ENCODE results near the gene BRD1. TPM values are rescaled to one million over a fixed set of nuclear protein-coding genes. Genes with fewer than 3 reads are reported as not detected.

Gene BRD1
- total RNA-seq, 1 donor from 2014 or later, result 14.9 TPM

- Histone ChIP-seq H3K4me3 (no peak overlapping the region), H3K27me3 (ENCODE audit: low read depth) (no peaks in the 10 kb centered on the region), H3K9me3 (replicated peaks) (peaks cover 42% of the 10 kb centered on the region), H3K36me3 (peaks cover 26% of the 10 kb centered on the region), H3K27ac (replicated peaks) (no peak overlapping the region), H3K4me1 (peaks cover 5% of the 10 kb centered on the region)
- intact Hi-C loops (cut with micrococcal nuclease), result no loop called here
- no peak for DNase-seq
- TF ChIP-seq, protein P1, sequence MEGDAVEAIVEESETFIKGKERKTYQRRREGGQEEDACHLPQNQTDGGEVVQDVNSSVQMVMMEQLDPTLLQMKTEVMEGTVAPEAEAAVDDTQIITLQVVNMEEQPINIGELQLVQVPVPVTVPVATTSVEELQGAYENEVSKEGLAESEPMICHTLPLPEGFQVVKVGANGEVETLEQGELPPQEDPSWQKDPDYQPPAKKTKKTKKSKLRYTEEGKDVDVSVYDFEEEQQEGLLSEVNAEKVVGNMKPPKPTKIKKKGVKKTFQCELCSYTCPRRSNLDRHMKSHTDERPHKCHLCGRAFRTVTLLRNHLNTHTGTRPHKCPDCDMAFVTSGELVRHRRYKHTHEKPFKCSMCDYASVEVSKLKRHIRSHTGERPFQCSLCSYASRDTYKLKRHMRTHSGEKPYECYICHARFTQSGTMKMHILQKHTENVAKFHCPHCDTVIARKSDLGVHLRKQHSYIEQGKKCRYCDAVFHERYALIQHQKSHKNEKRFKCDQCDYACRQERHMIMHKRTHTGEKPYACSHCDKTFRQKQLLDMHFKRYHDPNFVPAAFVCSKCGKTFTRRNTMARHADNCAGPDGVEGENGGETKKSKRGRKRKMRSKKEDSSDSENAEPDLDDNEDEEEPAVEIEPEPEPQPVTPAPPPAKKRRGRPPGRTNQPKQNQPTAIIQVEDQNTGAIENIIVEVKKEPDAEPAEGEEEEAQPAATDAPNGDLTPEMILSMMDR (IDR thresholded peaks at IDR 0.05; ENCODE audit: borderline replicate concordance), result no peak
Observed at GRCh38 chr22:49865156-49865555, 37.5 kb upstream of the BRD1 start.

DNA sequence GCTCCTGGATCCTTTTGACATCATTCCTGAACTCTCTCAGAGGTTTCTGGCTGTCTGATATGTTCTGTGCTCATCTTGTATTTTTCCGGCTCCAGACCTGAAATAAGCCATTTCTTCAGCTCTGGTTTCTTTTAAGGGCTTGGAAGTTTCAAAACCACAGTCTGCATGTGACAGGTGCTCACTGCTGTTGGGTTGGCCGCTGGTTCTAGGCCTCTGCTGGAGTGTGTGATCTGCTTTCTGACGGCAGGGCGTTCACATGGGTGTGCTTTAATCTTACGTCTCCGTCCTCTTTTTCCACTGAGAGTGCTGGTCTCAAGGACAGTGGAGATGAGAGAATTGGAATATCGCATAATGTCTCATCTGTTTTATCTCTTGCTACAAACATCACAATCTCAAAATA lies 36.3 kb upstream of the BRD1 start:
- Histone ChIP-seq H3K4me3 (no peak overlapping the region), H3K27ac (replicated peaks) (no peak overlapping the region), H3K9me3 (replicated peaks) (peaks cover 30% of the 10 kb centered on the region), H3K27me3 (ENCODE audit: low read depth) (no peaks in the 10 kb centered on the region), H3K36me3 (peaks cover 19% of the 10 kb centered on the region), H3K4me1 (peaks cover 5% of the 10 kb centered on the region)
- no peak for DNase-seq
- intact Hi-C loops (cut with micrococcal nuclease), result no loop called here
- TF ChIP-seq, protein P1 (IDR thresholded peaks at IDR 0.05; ENCODE audit: borderline replicate concordance), result no peak

DNA sequence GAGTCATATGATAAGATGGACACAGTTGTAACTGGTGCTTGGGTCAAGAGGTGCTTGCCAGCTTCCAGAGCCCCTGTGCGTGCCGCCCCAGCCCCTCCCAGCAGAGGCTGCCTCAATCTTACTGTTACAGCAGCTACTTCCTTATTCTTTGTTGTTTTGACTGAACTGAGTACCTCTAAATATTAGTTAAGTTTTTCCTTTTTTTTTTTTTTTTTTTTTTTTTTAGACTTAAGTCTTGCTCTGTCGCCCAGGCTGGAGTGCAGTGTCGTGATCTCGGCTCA lies 34.8 kb upstream of the BRD1 start:
- peaks cover 5% of the 10 kb centered on the region for H3K4me1 ChIP-seq
- intact Hi-C loops (cut with micrococcal nuclease), result no loop called here

GRCh38 chr22:49861642-49862495 lies 34.2 kb upstream of the BRD1 start:
- Histone ChIP-seq H3K27ac (replicated peaks) (no peak overlapping the region), H3K4me1 (peaks cover 5% of the 10 kb centered on the region), H3K9me3 (replicated peaks) (peaks cover 22% of the 10 kb centered on the region), H3K36me3 (peaks cover 10% of the 10 kb centered on the region), H3K4me3 (no peak overlapping the region), H3K27me3 (ENCODE audit: low read depth) (no peaks in the 10 kb centered on the region)
- TF ChIP-seq, protein P1 (IDR thresholded peaks at IDR 0.05; ENCODE audit: borderline replicate concordance), result no peak
- no peak for DNase-seq
- intact Hi-C loops (cut with micrococcal nuclease), result no loop called here

More for the DNA sequence above, 34.8 kb upstream of the BRD1 start:
- Histone ChIP-seq H3K9me3 (replicated peaks) (peaks cover 28% of the 10 kb centered on the region), H3K36me3 (peaks cover 15% of the 10 kb centered on the region), H3K27ac (replicated peaks) (no peak overlapping the region), H3K4me3 (no peak overlapping the region), H3K27me3 (ENCODE audit: low read depth) (no peaks in the 10 kb centered on the region)
- TF ChIP-seq, protein P1 (IDR thresholded peaks at IDR 0.05; ENCODE audit: borderline replicate concordance), result no peak
- no peak for DNase-seq

DNA sequence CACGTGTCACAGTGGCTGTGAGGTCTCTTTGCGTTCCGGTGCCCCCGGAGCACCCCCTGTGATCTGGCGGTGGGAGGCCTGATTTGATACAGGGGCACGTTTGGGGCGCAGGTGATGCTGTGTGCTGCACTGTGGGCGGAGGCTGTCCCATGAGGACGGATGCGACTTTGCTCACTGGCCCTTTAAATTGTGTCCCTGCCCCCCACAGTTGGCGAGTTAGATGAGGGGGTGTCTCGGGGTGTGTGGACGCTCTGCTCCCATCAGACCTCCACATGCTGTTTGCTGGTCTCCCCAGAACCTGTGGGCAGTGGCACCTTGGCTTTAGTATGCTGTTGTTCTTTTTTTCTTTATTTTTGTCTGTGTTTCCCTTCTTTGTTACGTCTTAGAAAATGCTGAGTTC lies 31.2 kb upstream of the BRD1 start:
- DNase-seq, result no peak
- Histone ChIP-seq H3K9me3 (replicated peaks) (no peaks in the 10 kb centered on the region), H3K27me3 (ENCODE audit: low read depth) (no peaks in the 10 kb centered on the region), H3K36me3 (peaks cover 4% of the 10 kb centered on the region), H3K4me3 (no peak overlapping the region), H3K27ac (replicated peaks) (no peak overlapping the region), H3K4me1 (peaks cover 28% of the 10 kb centered on the region)
- TF ChIP-seq, protein P1 (IDR thresholded peaks at IDR 0.05; ENCODE audit: borderline replicate concordance), result no peak
- intact Hi-C loops (cut with micrococcal nuclease), result no loop called here

All from left ventricle myocardium inferior (tissue), 1 donor.